H9 (cell line): ENCODE measurements around the gene PTCH1. TPM values are rescaled to one million over a fixed set of nuclear protein-coding genes. Genes with fewer than 3 reads are reported as not detected.

ENCODE experiments used
- DNase-seq: peaks from one replicate; pipeline ENCODE4 v3.0.0-alpha.2; 2017
- H2AFZ ChIP-seq: one replicate; pipeline ENCODE4 v1.6.1; 2013; ENCODE audit warnings: mild to moderate bottlenecking, low read length, control low read depth, moderate library complexity
- H2AK5ac ChIP-seq: 2 replicates; pipeline ENCODE4 v1.6.1; 2013; ENCODE audit warnings: low read length, control low read depth, mixed read lengths; ENCODE audit not compliant: insufficient read length
- H2BK120ac ChIP-seq: one replicate; pipeline ENCODE4 v1.6.1; 2013; ENCODE audit warnings: low read depth, mild to moderate bottlenecking, low read length, control low read depth, inconsistent platforms; ENCODE audit not compliant: poor library complexity, severe bottlenecking
- H2BK12ac ChIP-seq: 2 replicates; pipeline ENCODE4 v1.6.1; 2013; ENCODE audit warnings: low read length, control low read depth, mixed read lengths, low read depth; ENCODE audit not compliant: insufficient read length
- H2BK15ac ChIP-seq: 2 replicates; pipeline ENCODE4 v1.6.1; 2013; ENCODE audit warnings: low read depth, low read length, control low read depth
- H2BK20ac ChIP-seq: one replicate; pipeline ENCODE4 v1.6.1; 2013; ENCODE audit warnings: low read depth, mild to moderate bottlenecking, low read length, control low read depth, inconsistent platforms; ENCODE audit not compliant: poor library complexity, severe bottlenecking
- H2BK5ac ChIP-seq: 2 replicates; pipeline ENCODE4 v1.6.1; 2013; ENCODE audit warnings: low read length, control low read depth, mixed read lengths; ENCODE audit not compliant: insufficient read length
- H3K14ac ChIP-seq: 2 replicates; pipeline ENCODE4 v1.6.1; 2013; ENCODE audit warnings: low read length, control low read depth; ENCODE audit not compliant: insufficient read depth
- H3K18ac ChIP-seq: 2 replicates; pipeline ENCODE4 v1.6.1; 2013; ENCODE audit warnings: low read depth, mild to moderate bottlenecking, mixed read lengths, low read length, control low read depth; ENCODE audit not compliant: insufficient read length
- H3K23ac ChIP-seq: 2 replicates; pipeline ENCODE4 v1.6.1; 2013; ENCODE audit warnings: low read length, control low read depth, mixed read lengths, low read depth; ENCODE audit not compliant: insufficient read length
- H3K23me2 ChIP-seq: 2 replicates; pipeline ENCODE4 v1.6.1; 2013; ENCODE audit warnings: low read depth, mild to moderate bottlenecking, mixed read lengths, low read length, control low read depth; ENCODE audit not compliant: insufficient read length, poor library complexity, severe bottlenecking
- H3K27ac ChIP-seq: 2 replicates; pipeline ENCODE4 v1.5.1; 2013; ENCODE audit warnings: low read length, control low read depth, mixed read lengths, low read depth; ENCODE audit not compliant: insufficient read length
- H3K27me3 ChIP-seq: 2 replicates; pipeline ENCODE4 v1.6.1; 2013; ENCODE audit warnings: low read length, control low read depth, inconsistent platforms; ENCODE audit not compliant: insufficient read depth
- H3K4ac ChIP-seq: 2 replicates; pipeline ENCODE4 v1.6.1; 2013; ENCODE audit warnings: low read depth, mild to moderate bottlenecking, control low read depth, inconsistent platforms, low read length, moderate library complexity
- H3K4me1 ChIP-seq: 2 replicates; pipeline ENCODE4 v1.6.1; 2013; ENCODE audit warnings: low read length, control low read depth, inconsistent platforms; ENCODE audit not compliant: insufficient read depth
- H3K4me2 ChIP-seq: 2 replicates; pipeline ENCODE4 v1.6.1; 2013; ENCODE audit warnings: low read length, control low read depth, mixed read lengths; ENCODE audit not compliant: insufficient read length, insufficient read depth
- H3K56ac ChIP-seq: 2 replicates; pipeline ENCODE4 v1.6.1; 2013; ENCODE audit warnings: low read depth, mild to moderate bottlenecking, mixed read lengths, low read length, control low read depth; ENCODE audit not compliant: insufficient read length
- H3K79me1 ChIP-seq: 2 replicates; pipeline ENCODE4 v1.6.1; 2013; ENCODE audit warnings: low read depth, mild to moderate bottlenecking, moderate library complexity, low read length, control low read depth, inconsistent platforms; ENCODE audit not compliant: insufficient read depth, poor library complexity, severe bottlenecking
- H3K79me2 ChIP-seq: 2 replicates; pipeline ENCODE4 v1.6.1; 2013; ENCODE audit warnings: low read length, control low read depth, inconsistent platforms; ENCODE audit not compliant: insufficient read depth
- H3K9ac ChIP-seq: 2 replicates; pipeline ENCODE4 v1.6.1; 2013; ENCODE audit warnings: low read length, control low read depth, mixed read lengths; ENCODE audit not compliant: insufficient read length; ENCODE audit errors: extremely low read depth
- H3K9me3 ChIP-seq: one replicate; pipeline ENCODE4 v1.6.1; 2013; ENCODE audit warnings: low read depth, low read length, inconsistent platforms; ENCODE audit not compliant: control insufficient read depth
- H3T11ph ChIP-seq: one replicate; pipeline ENCODE4 v1.6.1; 2013; ENCODE audit warnings: mild to moderate bottlenecking, low read length, control low read depth, inconsistent platforms
- H4K20me1 ChIP-seq: one replicate; pipeline ENCODE4 v1.6.1; 2013; ENCODE audit not compliant: control insufficient read depth, insufficient read length, insufficient read depth
- H4K5ac ChIP-seq: 2 replicates; pipeline ENCODE4 v1.6.1; 2013; ENCODE audit warnings: low read depth, mild to moderate bottlenecking, mixed read lengths, low read length, control low read depth; ENCODE audit not compliant: insufficient read length
- H4K8ac ChIP-seq: replicated peaks from 2 replicates; pipeline ENCODE4 v1.6.1; 2013; ENCODE audit warnings: low read length, control low read depth, mixed read lengths, low read depth; ENCODE audit not compliant: insufficient read length
- H4K91ac ChIP-seq: 2 replicates; pipeline ENCODE4 v1.6.1; 2013; ENCODE audit warnings: low read depth, mild to moderate bottlenecking, moderate library complexity, mixed read lengths, low read length, control low read depth; ENCODE audit not compliant: insufficient read length
- H3K27ac Mint-ChIP-seq, 3 experiments: 2 replicates in 2 of 3; 3 replicates in 1 of 3; pipeline ENCODE4 v1.8.0; 2020 to 2021; ENCODE audit warnings: mixed read lengths in 3 of 3, mild to moderate bottlenecking in 1 of 3, moderate library complexity in 1 of 3
- H3K27me3 Mint-ChIP-seq: 2 replicates; pipeline ENCODE4 v1.8.0; 2021; ENCODE audit warnings: low read depth, mild to moderate bottlenecking, moderate library complexity, mixed read lengths
- H3K36me3 Mint-ChIP-seq, 3 experiments: 2 replicates in 2 of 3; 3 replicates in 1 of 3; pipeline ENCODE4 v1.8.0; 2020 to 2021; ENCODE audit warnings: low read depth in 3 of 3, mixed read lengths in 3 of 3; ENCODE audit not compliant: insufficient read depth in 1 of 3
- H3K4me1 Mint-ChIP-seq, 2 experiments: 2 replicates each; pipeline ENCODE4 v1.8.0; 2020; ENCODE audit warnings: mixed read lengths in 2 of 2
- H3K4me3 Mint-ChIP-seq, 2 experiments: 2 replicates in 1 of 2; 3 replicates in 1 of 2; pipeline ENCODE4 v1.8.0; 2020 to 2021; ENCODE audit warnings: mild to moderate bottlenecking in 2 of 2, mixed read lengths in 2 of 2, moderate library complexity in 1 of 2
- H3K9me3 Mint-ChIP-seq, 2 experiments: 2 replicates in 1 of 2; 3 replicates in 1 of 2; pipeline ENCODE4 v1.8.0; 2020; ENCODE audit warnings: mild to moderate bottlenecking in 2 of 2, mixed read lengths in 2 of 2, moderate library complexity in 1 of 2
- CTCF ChIP-seq: fragments of 200-600 bp; sonication (generic); conservative IDR thresholded peaks from 3 replicates; pipeline ENCODE4 v1.8.0; 2021; ENCODE audit warnings: antibody characterized with exemption, mild to moderate bottlenecking
- WGBS: extraction: QIAGEN DNeasy Blood & Tissue Kit; methylation state at CpG from one replicate; pipeline ENCODE4 v1.1.7; 2013; ENCODE audit warnings: missing lambda C conversion rate, low lambda C conversion rate, mixed read lengths; ENCODE audit not compliant: insufficient read length; ENCODE audit errors: extremely low coverage; 5-methylcytosine and 5-hydroxymethylcytosine counted together
- total RNA-seq: library from RNA; stranded (reverse); gene quantifications from 2 replicates; pipeline ENCODE4 v1.2.1, GENCODE V29; 2021

The PTCH1 gene
- total RNA-seq, 1 experiment from 2014 or later = 9.1 TPM

- Mint-ChIP-seq H3K9me3 (no peaks in the 10 kb centered on the region), H3K27ac (no peak overlapping the region), H3K36me3 (peaks cover 5 to 18% (median 7%) of the 10 kb centered on the region in 3 experiments; a peak in 5 of 7 replicates), H3K4me1 (peaks cover 56 to 66% of the 10 kb centered on the region in 2 experiments), H3K27me3 (no peaks in the 10 kb centered on the region), H3K4me3 (no peak overlapping the region)
- H2BK5ac ChIP-seq = no peak overlapping the region
- no peak overlapping the region for H2AK5ac ChIP-seq
- no peak overlapping the region for H3K14ac ChIP-seq
- H2BK20ac ChIP-seq = no peak overlapping the region
- no peak overlapping the region for H2BK120ac ChIP-seq
- no peak overlapping the region for H3K23ac ChIP-seq
- no peak overlapping the region for H3K4me2 ChIP-seq
- no peaks in the 10 kb centered on the region for H3K27me3 ChIP-seq
- H3K4me1 ChIP-seq = peaks cover 9% of the 10 kb centered on the region
- H4K8ac ChIP-seq = no peak overlapping the region
- no peaks in the 10 kb centered on the region for H3K9me3 ChIP-seq
- H4K5ac ChIP-seq = no peak overlapping the region
- no peak overlapping the region for H2BK12ac ChIP-seq
- H3K79me1 ChIP-seq = peaks cover 4% of the 10 kb centered on the region
- no peak overlapping the region for H3K27ac ChIP-seq
- no peak overlapping the region for H3K18ac ChIP-seq
- DNase-seq = no peak
- no peaks in the 10 kb centered on the region for H3K23me2 ChIP-seq
- no peak overlapping the region for H3K9ac ChIP-seq
- no peak overlapping the region for H2AFZ ChIP-seq
- no peaks in the 10 kb centered on the region for H4K20me1 ChIP-seq
- no peak overlapping the region for H2BK15ac ChIP-seq
- TF ChIP-seq CTCF = no peak
- H3K79me2 ChIP-seq = no peaks in the 10 kb centered on the region; the same call in 1 of the 2 replicates
- WGBS = no CpG with 5 or more reads among the region's 3 CpGs
- no peak overlapping the region for H3T11ph ChIP-seq
- no peak overlapping the region for H4K91ac ChIP-seq
- no peak overlapping the region for H3K4ac ChIP-seq
- H3K56ac ChIP-seq = no peak overlapping the region
Observed at GRCh38 chr9:95482621-95483020, 34.1 kb downstream of the PTCH1 start.
